ENCODE data around the gene SUDS3. TPM values are rescaled to one million over a fixed set of nuclear protein-coding genes. Genes with fewer than 3 reads are reported as not detected.

The SUDS3 gene
- polyA plus RNA-seq, 3 donors: 8.2 to 15.6 (median 9.1) TPM

GRCh38 chr12:118391836-118392235 is 15.5 kb downstream of the SUDS3 start:
- H3K36me3 Mint-ChIP-seq: peaks cover 81 to 98% of the 10 kb centered on the region in 2 donors
- Histone ChIP-seq H4K20me1 (ENCODE audit: insufficient read depth, low read length) (no peaks in the 10 kb centered on the region), H2AFZ (ENCODE audit: insufficient read depth, low read depth, low read length, poor library complexity, severe bottlenecking) (no peak overlapping the region), H3K79me2 (ENCODE audit: insufficient read depth, low read length) (no peaks in the 10 kb centered on the region), H3K27me3 (ENCODE audit: control insufficient read depth in 2 of 2, insufficient read depth in 2 of 2, low read length in 2 of 2) (no peaks in the 10 kb centered on the region), H3K4me2 (replicated peaks; ENCODE audit: extremely low read depth, low read length, poor library complexity, severe bottlenecking) (no peak overlapping the region), H3K4me3 (replicated peaks in 1 of 3; ENCODE audit: low read depth in 2 of 3, low read length in 3 of 3) (no peak overlapping the region), H3K4me1 (ENCODE audit: control insufficient read depth in 1 of 2, insufficient read depth in 2 of 2, low read length in 2 of 2) (no peaks in the 10 kb centered on the region), H3K27ac (ENCODE audit: low read depth in 1 of 2, low read length in 2 of 2) (no peak overlapping the region), H3K9ac (ENCODE audit: insufficient read depth, low read length, poor library complexity, severe bottlenecking) (no peak overlapping the region), H3K36me3 (replicated peaks in 1 of 2; ENCODE audit: control insufficient read depth in 1 of 2, insufficient read depth in 2 of 2, low read length in 2 of 2) (peaks cover 83 to 97% of the 10 kb centered on the region in 2 donors), H3K9me3 (replicated peaks in 1 of 2; ENCODE audit: control insufficient read depth in 1 of 2, insufficient read depth in 1 of 2, low read length in 2 of 2) (no peaks in the 10 kb centered on the region)
- H3K4me3 Mint-ChIP-seq: no peak overlapping the region
- H3K27me3 Mint-ChIP-seq (ENCODE audit: low read depth in 3 of 3): no peaks in the 10 kb centered on the region
- DNase-seq: no peak
- no peaks in the 10 kb centered on the region for H3K9me3 Mint-ChIP-seq
- H3K4me1 Mint-ChIP-seq: no peaks in the 10 kb centered on the region
- WGBS (ENCODE audit: insufficient coverage): no CpG with 5 or more reads among the region's 1 CpG
- no peak overlapping the region for H3K27ac Mint-ChIP-seq
- intact Hi-C loops (cut with micrococcal nuclease): no loop called here
- TF ChIP-seq CTCF (IDR thresholded peaks at IDR 0.05): no peak

- Mint-ChIP-seq H3K9me3 (no peaks in the 10 kb centered on the region), H3K27me3 (ENCODE audit: low read depth in 3 of 3) (no peaks in the 10 kb centered on the region), H3K36me3 (peaks cover 76 to 96% of the 10 kb centered on the region in 2 donors), H3K4me3 (no peak overlapping the region), H3K27ac (no peak overlapping the region), H3K4me1 (peaks cover 5% of the 10 kb centered on the region)
- intact Hi-C loops (cut with micrococcal nuclease): no loop called here
- H3K4me3 ChIP-seq (replicated peaks in 1 of 3; ENCODE audit: low read depth in 2 of 3, low read length in 3 of 3): no peak overlapping the region
- H3K4me1 ChIP-seq (ENCODE audit: control insufficient read depth in 1 of 2, insufficient read depth in 2 of 2, low read length in 2 of 2): no peaks in the 10 kb centered on the region
- H3K27me3 ChIP-seq (ENCODE audit: control insufficient read depth in 2 of 2, insufficient read depth in 2 of 2, low read length in 2 of 2): no peaks in the 10 kb centered on the region
- no peaks in the 10 kb centered on the region for H3K79me2 ChIP-seq (ENCODE audit: insufficient read depth, low read length)
- H3K36me3 ChIP-seq (replicated peaks in 1 of 2; ENCODE audit: control insufficient read depth in 1 of 2, insufficient read depth in 2 of 2, low read length in 2 of 2): peaks cover 75 to 97% of the 10 kb centered on the region in 2 donors
- H3K9ac ChIP-seq (ENCODE audit: insufficient read depth, low read length, poor library complexity, severe bottlenecking): no peak overlapping the region
- no peak for DNase-seq
- TF ChIP-seq CTCF (IDR thresholded peaks at IDR 0.05): no peak
- no CpG with 5 or more reads among the region's 10 CpGs for WGBS (ENCODE audit: insufficient coverage)
- no peak overlapping the region for H2AFZ ChIP-seq (ENCODE audit: insufficient read depth, low read depth, low read length, poor library complexity, severe bottlenecking)
- H4K20me1 ChIP-seq (ENCODE audit: insufficient read depth, low read length): no peaks in the 10 kb centered on the region
- H3K27ac ChIP-seq (ENCODE audit: low read depth in 1 of 2, low read length in 2 of 2): no peak overlapping the region
- H3K4me2 ChIP-seq (replicated peaks; ENCODE audit: extremely low read depth, low read length, poor library complexity, severe bottlenecking): no peak overlapping the region
- no peaks in the 10 kb centered on the region for H3K9me3 ChIP-seq (replicated peaks in 1 of 2; ENCODE audit: control insufficient read depth in 1 of 2, insufficient read depth in 1 of 2, low read length in 2 of 2)
Observed at GRCh38 chr12:118397708-118398440, 21.5 kb downstream of the SUDS3 start.

All from CD14-positive monocyte (primary cell).